GM19455 (cell line): ENCODE data around the gene FOXB1.

Experiments
- ATAC-seq: cut with Tn5 transposase; IDR thresholded peaks from one replicate; pipeline ENCODE4 v1.9.1; 2021; ENCODE audit not compliant: unreplicated experiment

Gene FOXB1

GRCh38 chr15:60017538-60018520 lies 13.7 kb downstream of the FOXB1 start:
- ATAC-seq, result no peak

- ATAC-seq, result no peak
Observed at GRCh38 chr15:60020736-60021135, 16.6 kb downstream of the FOXB1 start.

- no peak for ATAC-seq
Observed at GRCh38 chr15:60021589-60022378, 17.7 kb downstream of the FOXB1 start.

GRCh38 chr15:60022379-60022741 lies 18.2 kb downstream of the FOXB1 start:
- no peak for ATAC-seq

- no peak for ATAC-seq
Observed at GRCh38 chr15:60026555-60026954, 22.4 kb downstream of the FOXB1 start.

- ATAC-seq, result no peak
Observed at GRCh38 chr15:60035344-60035743, 31.2 kb downstream of the FOXB1 start.

- ATAC-seq, result no peak
Observed at GRCh38 chr15:60039316-60039715, 35.2 kb downstream of the FOXB1 start.

- ATAC-seq, result no peak
Observed at GRCh38 chr15:60043744-60044435, 39.8 kb downstream of the FOXB1 start.

GRCh38 chr15:60044636-60045270 lies 40.6 kb downstream of the FOXB1 start:
- no peak for ATAC-seq

GRCh38 chr15:60047701-60048100 lies 43.6 kb downstream of the FOXB1 start:
- no peak for ATAC-seq

GRCh38 chr15:60049948-60050347 lies 45.8 kb downstream of the FOXB1 start:
- ATAC-seq, result no peak

- ATAC-seq, result no peak
Observed at GRCh38 chr15:60052796-60053195, 48.7 kb downstream of the FOXB1 start.

GRCh38 chr15:60054472-60054871 lies 50.4 kb downstream of the FOXB1 start:
- ATAC-seq, result no peak
